Caco-2 (cell line): ENCODE data around the gene IL21R. TPM values are rescaled to one million over a fixed set of nuclear protein-coding genes. Genes with fewer than 3 reads are reported as not detected.

ENCODE experiments used
- BruUV-seq: library from RNA; stranded (reverse); fragments of 400-500 nt; replicated peaks from 2 replicates; lab custom pipeline; 2021; lab: Mats Ljungman, UMichigan
- CTCF ChIA-PET: fragments of 300-600 bp; sonication (Branson Sonifier 250); formaldehyde crosslinking; loops from one replicate; lab custom pipeline; 2022; ENCODE audit warnings: antibody characterized with exemption; lab: Charles Lee
- POLR2A ChIA-PET: fragments of 300-600 bp; sonication (Branson Sonifier 250); formaldehyde crosslinking; loops from one replicate; lab custom pipeline; 2022; ENCODE audit warnings: antibody characterized with exemption; lab: Charles Lee
- DNase-seq, 2 experiments: peaks; one replicate each; pipeline versions ENCODE4 v3.0.0 to v3.0.0-alpha.2; 2020 to 2022
- H3K27me3 ChIP-seq: replicated peaks from 2 replicates; pipeline ENCODE4 v1.6.0; 2011; ENCODE audit warnings: low read length; ENCODE audit not compliant: control insufficient read depth, insufficient read depth
- H3K36me3 ChIP-seq: 2 replicates; pipeline ENCODE4 v1.5.1; 2011; ENCODE audit warnings: low read length; ENCODE audit not compliant: control insufficient read depth, insufficient read depth
- H3K4me1 ChIP-seq: fragments of 250-450 bp; sonication (Bioruptor Pico); 2 replicates; pipeline ENCODE4 v1.5.1; 2020; ENCODE audit warnings: mild to moderate bottlenecking
- H3K4me3 ChIP-seq: 2 replicates; pipeline ENCODE4 v1.5.1; 2011; ENCODE audit warnings: low read depth, mild to moderate bottlenecking, control low read depth, low read length
- H3K9me3 ChIP-seq: fragments of 250-450 bp; sonication (Bioruptor Pico); 2 replicates; pipeline ENCODE4 v1.5.1; 2020; ENCODE audit warnings: mild to moderate bottlenecking, moderate library complexity
- H3K27ac Mint-ChIP-seq: one replicate; pipeline ENCODE4 v1.8.0; 2022; ENCODE audit warnings: mixed read lengths; ENCODE audit not compliant: unreplicated experiment
- H3K27me3 Mint-ChIP-seq: one replicate; pipeline ENCODE4 v1.8.0; 2022; ENCODE audit warnings: mixed read lengths; ENCODE audit not compliant: insufficient read depth, unreplicated experiment
- H3K36me3 Mint-ChIP-seq: one replicate; pipeline ENCODE4 v1.8.0; 2022; ENCODE audit warnings: mild to moderate bottlenecking, mixed read lengths; ENCODE audit not compliant: insufficient read depth, unreplicated experiment
- H3K4me1 Mint-ChIP-seq: one replicate; pipeline ENCODE4 v1.8.0; 2022; ENCODE audit warnings: low read depth, mixed read lengths; ENCODE audit not compliant: unreplicated experiment
- H3K4me3 Mint-ChIP-seq: one replicate; pipeline ENCODE4 v1.8.0; 2022; ENCODE audit warnings: mild to moderate bottlenecking, moderate library complexity, mixed read lengths; ENCODE audit not compliant: unreplicated experiment
- H3K9me3 Mint-ChIP-seq: one replicate; pipeline ENCODE4 v1.8.0; 2022; ENCODE audit warnings: mixed read lengths; ENCODE audit not compliant: unreplicated experiment
- CTCF ChIP-seq, 2 experiments: fragments of 200-600 bp in 1 of 2; IDR thresholded peaks; 1 replicate in 1 of 2; 2 replicates in 1 of 2; pipeline versions ENCODE4 v1.5.1 to v1.8.0; 2011 to 2022; ENCODE audit warnings: antibody characterized with exemption in 1 of 2, control low read depth in 1 of 2, inconsistent platforms in 1 of 2, low read depth in 1 of 2, low read length in 1 of 2, mild to moderate bottlenecking in 1 of 2, moderate library complexity in 1 of 2; ENCODE audit not compliant: insufficient read depth in 1 of 2, severe bottlenecking in 1 of 2, unreplicated experiment in 1 of 2
- intact Hi-C: fragments of 100-400 bp; cut with micrococcal nuclease; formaldehyde crosslinking; loops from one replicate; pipeline ENCODE4 v1.10.0; 2022; ENCODE audit not compliant: unreplicated experiment
- total RNA-seq: library from RNA; stranded (reverse); gene quantifications from 2 replicates; pipeline ENCODE4 v1.2.3, GENCODE V29; 2022

The IL21R gene
- total RNA-seq, 1 experiment from 2014 or later = 0.07 TPM

- Mint-ChIP-seq H3K4me3 (no peak overlapping the region), H3K4me1 (no peaks in the 10 kb centered on the region), H3K27me3 (peaks cover 13% of the 10 kb centered on the region), H3K9me3 (no peaks in the 10 kb centered on the region), H3K36me3 (no peaks in the 10 kb centered on the region), H3K27ac (no peak overlapping the region)
- Histone ChIP-seq H3K27me3 (no peaks in the 10 kb centered on the region), H3K9me3 (no peaks in the 10 kb centered on the region), H3K36me3 (no peaks in the 10 kb centered on the region), H3K4me1 (no peaks in the 10 kb centered on the region), H3K4me3 (no peak overlapping the region)
- CTCF ChIA-PET = no interaction called here
- TF ChIP-seq CTCF (IDR thresholded peaks at IDR 0.05; ENCODE audit: insufficient read depth in 1 of 2, low read depth in 1 of 2, low read length in 1 of 2, severe bottlenecking in 1 of 2, unreplicated experiment in 1 of 2) = no peak
- BruUV-seq = no TSS peak
- DNase-seq = no peak
- POLR2A ChIA-PET = no interaction called here
- intact Hi-C loops = no loop called here
Measured at GRCh38 chr16:27385398-27385797, 16.6 kb upstream of the IL21R start.

GRCh38 chr16:27386674-27387073 is 15.3 kb upstream of the IL21R start:
- Histone ChIP-seq H3K4me1 (no peaks in the 10 kb centered on the region), H3K27me3 (no peaks in the 10 kb centered on the region), H3K9me3 (no peaks in the 10 kb centered on the region), H3K4me3 (no peak overlapping the region), H3K36me3 (no peaks in the 10 kb centered on the region)
- Mint-ChIP-seq H3K9me3 (no peaks in the 10 kb centered on the region), H3K36me3 (no peaks in the 10 kb centered on the region), H3K27me3 (peaks cover 15% of the 10 kb centered on the region), H3K27ac (no peak overlapping the region), H3K4me3 (no peak overlapping the region), H3K4me1 (no peaks in the 10 kb centered on the region)
- BruUV-seq = no TSS peak
- intact Hi-C loops = no loop called here
- POLR2A ChIA-PET = no interaction called here
- CTCF ChIA-PET = no interaction called here
- no peak for DNase-seq
- TF ChIP-seq CTCF (IDR thresholded peaks at IDR 0.05; ENCODE audit: insufficient read depth in 1 of 2, low read depth in 1 of 2, low read length in 1 of 2, severe bottlenecking in 1 of 2, unreplicated experiment in 1 of 2) = no peak

GRCh38 chr16:27387724-27388123 is 14.2 kb upstream of the IL21R start:
- Mint-ChIP-seq H3K27me3 (peaks cover 12% of the 10 kb centered on the region), H3K4me3 (no peak overlapping the region), H3K9me3 (no peaks in the 10 kb centered on the region), H3K4me1 (no peaks in the 10 kb centered on the region), H3K27ac (no peak overlapping the region), H3K36me3 (no peaks in the 10 kb centered on the region)
- Histone ChIP-seq H3K4me1 (no peaks in the 10 kb centered on the region), H3K27me3 (no peaks in the 10 kb centered on the region), H3K4me3 (no peak overlapping the region), H3K9me3 (no peaks in the 10 kb centered on the region), H3K36me3 (no peaks in the 10 kb centered on the region)
- ChIA-PET POLR2A (no interaction called here), CTCF (interaction anchor here (0.7 kb wide), 1 partner anchor 153 kb away, joined by 3 read pairs; no protein-coding TSS in a partner anchor)
- BruUV-seq = no TSS peak
- no peak for DNase-seq
- TF ChIP-seq CTCF (IDR thresholded peaks at IDR 0.05; ENCODE audit: insufficient read depth in 1 of 2, low read depth in 1 of 2, low read length in 1 of 2, severe bottlenecking in 1 of 2, unreplicated experiment in 1 of 2) = no peak
- intact Hi-C loops = no loop called here
